NCI-H345 treated with DMSO at 0.1 percent for 48 hours (cell line): ENCODE measurements around the gene DAPK2.

Experiments
- DNase-seq: peaks from one replicate; lab custom pipeline; 2025; ENCODE audit not compliant: unreplicated experiment; lab: John Stamatoyannopoulos, UW

The DAPK2 gene

GRCh38 chr15:64024172-64025050, 21.9 kb downstream of the DAPK2 start:
- DNase-seq = no peak

GRCh38 chr15:64023220-64023619, 23.1 kb downstream of the DAPK2 start:
- DNase-seq = no peak

DNA sequence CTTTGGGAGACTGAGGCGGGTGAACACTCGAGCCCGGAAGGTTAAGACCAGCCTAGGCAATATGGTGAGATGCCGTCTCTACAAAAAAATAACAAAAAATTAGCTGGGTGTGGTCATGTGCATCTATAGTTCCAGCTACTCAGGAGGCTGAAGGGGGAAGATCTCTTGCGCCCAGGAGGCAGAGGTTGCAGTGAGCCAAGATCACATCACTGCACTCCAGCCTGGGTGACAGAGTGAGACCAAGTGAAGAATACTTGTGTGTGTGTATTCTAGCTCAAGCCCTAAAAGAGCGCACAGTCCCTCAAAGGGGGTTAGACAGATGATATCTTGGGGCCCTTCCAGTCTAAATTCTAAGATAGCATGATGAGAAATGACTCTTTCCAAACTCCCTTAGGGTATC, 23.7 kb downstream of the DAPK2 start:
- DNase-seq = no peak

DNA sequence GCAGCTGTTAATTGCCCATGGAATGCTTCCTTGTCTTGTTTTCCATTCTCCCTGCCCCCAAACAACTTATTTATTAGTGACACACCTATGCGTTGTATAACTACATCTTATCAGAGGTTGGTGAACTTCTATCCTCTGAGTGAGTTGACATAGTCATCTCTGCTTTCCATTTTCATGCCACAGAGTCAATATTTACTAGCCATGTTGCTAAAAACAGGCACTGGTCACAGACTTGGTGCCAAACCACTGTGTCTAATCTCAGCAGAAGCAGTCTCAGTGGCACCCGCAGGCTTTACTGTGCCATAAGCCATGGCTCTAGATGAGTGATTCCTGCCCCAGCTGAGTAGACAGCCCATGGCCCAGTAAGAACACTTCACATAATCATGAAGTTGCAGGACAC, 26.5 kb downstream of the DAPK2 start:
- DNase-seq = no peak

DNA sequence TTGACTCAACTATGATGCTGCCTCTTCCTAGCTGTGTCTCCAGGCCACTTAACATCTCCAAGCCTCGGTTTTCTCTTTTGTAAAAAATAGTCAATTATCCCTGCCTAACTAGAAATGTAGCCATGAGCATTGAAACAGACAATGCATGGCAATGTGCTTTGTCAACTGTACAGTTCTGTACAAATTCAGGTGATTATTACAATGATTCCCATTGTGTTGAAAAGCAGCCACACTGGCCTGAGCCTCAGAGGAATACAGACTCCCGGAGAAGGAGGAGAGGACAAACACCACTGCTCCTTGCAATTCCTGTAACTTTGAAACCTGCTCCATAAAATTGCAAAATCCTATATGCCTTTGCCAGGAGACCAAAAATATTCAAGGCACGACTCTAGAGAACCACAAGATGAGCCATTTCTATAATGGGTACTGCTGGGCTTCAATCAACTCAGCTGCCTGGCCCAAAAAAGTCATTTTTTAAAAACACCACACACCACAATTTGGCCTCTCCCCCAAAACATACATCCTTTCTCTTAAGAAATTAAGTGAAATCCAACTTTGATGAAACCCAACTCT, 28.6 kb downstream of the DAPK2 start:
- DNase-seq = no peak

DNA sequence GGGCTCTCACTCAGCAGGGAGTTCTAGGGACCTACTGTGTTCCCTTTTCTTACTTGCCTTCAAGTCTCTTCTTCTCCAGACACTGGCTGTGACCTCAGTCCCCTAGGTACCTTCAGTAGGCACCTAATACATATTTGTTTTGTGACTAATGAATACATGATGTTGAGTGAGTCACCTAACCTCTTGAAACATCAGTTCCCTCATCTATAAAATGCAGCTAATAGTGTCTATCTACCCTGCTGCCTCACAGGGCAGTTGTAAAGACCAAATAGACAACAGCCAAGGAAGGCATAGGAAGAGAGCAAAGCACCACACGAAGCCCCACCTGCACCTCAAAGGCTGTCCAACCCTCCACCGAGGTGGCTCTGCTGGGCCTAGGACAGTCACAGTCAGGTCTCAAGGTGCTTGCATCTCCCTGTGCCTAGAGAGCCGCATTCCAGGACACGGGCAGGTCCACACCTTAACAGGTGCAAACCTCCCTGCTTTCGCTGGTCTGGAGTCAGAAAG, 29.1 kb downstream of the DAPK2 start:
- DNase-seq = no peak

DNA sequence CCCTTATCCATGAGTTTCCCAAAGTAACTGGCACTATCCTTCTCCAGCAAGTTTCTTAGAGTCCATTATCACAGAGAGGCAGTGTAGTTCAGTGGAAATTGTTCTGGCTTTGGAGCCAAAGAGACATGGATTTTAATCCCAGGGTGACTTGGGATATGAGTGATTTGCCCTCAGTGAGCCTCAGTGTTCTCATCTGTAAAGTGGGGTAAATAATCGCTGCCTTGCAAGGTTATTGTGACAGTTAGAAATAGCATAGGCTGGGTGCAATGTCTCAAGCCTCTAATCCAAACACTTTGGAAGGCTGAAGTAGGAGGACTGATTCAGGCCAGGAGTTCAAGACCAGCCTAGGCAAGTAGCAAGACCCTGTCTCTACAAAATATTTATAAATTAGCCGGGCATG, 30.0 kb downstream of the DAPK2 start:
- DNase-seq = no peak

DNA sequence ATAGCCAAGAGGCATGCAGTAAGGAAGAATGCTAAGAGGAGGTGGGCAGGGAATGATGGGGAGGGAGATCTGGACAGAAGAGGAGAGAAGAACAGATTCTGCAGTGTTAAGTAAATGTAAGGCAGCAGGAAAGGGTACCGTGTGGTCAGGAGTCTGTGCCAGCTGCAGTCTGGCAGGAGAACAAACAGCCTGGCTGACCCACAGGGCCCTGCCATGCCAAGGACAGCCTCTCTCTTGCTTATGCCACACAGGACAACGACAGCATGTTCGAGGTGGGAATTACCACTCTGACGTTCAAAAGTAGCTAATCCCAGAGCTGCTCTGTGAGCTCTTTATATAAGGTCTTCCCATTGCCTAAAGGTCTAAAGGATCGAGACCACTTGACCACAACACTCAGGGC, 31.3 kb downstream of the DAPK2 start:
- DNase-seq = no peak

DNA sequence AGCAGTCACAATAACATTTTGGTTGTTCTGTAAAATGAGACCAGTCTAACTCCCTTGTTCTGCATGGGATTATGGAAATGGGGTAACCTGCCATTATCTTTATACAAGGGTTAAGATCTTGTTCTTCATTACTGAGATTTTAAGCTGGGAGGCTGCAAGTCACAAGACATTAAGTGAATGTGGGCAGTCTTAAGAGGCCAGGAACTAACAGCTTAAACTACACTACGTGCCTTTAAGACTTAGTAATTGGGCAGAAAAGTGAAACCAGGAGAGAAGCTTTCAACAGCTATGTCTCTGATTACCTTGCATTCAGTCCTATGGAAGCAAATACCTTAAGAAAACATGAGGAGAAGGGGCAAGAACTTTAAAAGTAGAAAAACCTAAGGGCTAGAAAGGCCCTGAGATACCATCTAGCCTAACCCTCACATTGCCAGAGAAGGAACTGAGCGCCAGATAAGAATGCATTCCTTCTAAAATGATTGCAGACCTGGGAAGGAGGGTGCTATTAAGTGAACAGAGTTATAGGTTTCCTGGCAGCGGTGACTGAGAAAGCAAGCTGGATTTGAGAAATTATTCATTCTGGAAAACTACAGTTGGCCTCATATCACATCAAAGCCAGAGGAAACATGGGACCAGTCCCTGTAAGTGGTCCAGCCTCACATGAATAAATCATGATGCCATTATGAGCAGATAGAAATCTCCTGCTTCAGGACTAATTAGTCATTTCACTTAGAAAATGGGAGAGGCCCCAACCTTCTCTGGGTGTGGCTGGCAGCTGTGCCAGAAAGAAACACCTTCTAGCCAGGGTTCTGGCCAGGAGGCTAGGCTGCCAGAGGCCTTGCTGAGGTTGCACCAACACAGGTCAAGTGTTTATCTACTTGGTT, 32.9 kb downstream of the DAPK2 start:
- no peak for DNase-seq

- no peak for DNase-seq
These were observed 34.5 kb downstream of the DAPK2 start for GRCh38 chr15:64011736-64012135.

DNA sequence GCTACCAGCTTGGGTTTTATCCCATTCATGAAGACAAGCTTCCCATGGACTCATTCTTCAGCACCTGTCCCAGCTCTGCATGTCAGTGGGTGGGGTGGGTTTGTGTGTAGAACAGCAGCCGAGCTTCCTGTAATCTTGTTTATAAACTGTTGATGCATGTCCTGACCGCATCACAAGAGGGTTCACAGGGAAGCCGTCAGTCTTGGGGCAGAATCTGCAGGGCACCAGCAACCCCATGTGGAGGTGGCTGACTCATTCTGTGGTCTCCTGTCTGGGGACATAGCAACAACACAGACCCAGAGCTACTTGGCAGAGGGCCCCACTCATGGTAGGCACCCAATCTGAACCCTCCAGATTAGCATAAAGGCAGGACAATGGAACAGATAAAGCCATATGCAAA, 35.6 kb downstream of the DAPK2 start:
- peak; percentile 3 for DNase-seq

GRCh38 chr15:64009798-64010261, 36.5 kb downstream of the DAPK2 start:
- no peak for DNase-seq

DNA sequence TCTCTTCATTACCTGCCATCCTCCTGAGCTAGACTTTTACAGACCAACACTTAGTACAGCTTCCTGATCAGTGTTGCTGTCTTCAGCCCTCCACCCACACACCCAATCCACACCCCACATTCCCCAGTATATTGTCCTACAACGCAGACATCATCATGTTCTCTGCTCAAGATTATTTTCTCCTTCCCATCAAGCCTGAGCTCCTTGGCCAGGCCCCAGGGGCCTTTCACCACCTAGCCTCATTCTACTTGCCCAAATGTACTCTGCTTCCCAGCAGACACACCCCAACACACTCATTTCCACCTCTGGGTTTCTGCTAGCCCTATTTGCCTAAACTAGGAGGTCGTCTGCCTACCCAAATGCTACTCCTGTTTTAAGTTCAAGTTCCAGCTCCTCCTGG, 37.0 kb downstream of the DAPK2 start:
- DNase-seq = no peak

DNA sequence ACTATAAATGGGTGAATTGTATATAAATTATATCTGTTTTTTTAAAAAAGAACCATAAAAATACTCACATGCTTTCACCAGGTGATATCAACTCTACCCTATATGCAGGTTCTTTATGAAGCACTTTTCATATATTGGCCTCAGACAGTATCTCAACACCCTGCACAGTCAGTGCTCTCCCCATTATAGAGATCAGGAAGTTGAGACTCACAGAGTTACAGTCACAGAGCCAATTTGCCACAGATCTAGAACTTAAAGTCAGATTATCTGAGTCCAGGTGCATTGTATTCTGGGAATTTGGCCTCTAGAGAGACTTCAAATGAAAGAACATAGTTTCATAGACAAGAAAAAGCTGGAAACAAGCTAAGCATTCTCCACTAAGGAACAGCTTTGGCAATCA, 38.1 kb downstream of the DAPK2 start:
- no peak for DNase-seq

DNA sequence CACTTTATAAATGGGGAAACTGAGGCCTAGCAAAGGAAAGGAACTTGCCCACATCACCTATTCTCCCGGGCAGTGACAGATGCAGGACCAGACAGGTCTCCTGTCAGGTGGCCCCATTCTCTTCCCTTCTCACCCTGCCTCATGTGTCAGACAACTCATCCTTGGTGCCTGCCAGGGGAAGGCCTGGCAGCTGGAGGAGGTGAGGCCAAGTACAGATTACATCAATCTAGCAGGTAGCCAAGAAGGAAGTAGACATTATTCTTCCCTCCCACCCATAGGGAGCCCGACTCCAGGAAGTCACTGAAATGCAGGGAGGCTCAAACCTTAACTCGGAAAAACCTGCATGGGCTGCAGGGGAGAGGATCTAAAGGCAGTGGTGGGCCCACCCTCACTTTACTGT, 39.6 kb downstream of the DAPK2 start:
- DNase-seq = no peak

DNA sequence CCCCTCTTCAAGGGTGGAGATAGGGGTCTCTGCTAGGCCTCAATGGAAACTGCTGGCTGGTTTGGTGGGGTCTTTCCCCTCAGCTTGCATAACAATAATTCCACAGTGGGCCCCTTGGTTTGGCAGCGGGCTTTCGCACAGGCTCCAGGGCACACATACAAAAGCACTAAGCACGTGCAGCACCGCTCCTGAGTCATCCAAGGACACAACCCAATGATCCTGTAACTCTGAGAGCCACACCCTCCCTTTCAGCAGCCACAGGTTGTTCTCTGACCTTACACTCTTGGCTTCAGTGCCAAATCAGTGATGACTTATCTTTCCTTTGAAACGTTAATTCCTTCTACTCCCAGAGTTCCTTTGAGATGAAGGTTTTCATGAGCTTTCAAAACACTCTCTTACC, 41.7 kb downstream of the DAPK2 start:
- DNase-seq = no peak

DNA sequence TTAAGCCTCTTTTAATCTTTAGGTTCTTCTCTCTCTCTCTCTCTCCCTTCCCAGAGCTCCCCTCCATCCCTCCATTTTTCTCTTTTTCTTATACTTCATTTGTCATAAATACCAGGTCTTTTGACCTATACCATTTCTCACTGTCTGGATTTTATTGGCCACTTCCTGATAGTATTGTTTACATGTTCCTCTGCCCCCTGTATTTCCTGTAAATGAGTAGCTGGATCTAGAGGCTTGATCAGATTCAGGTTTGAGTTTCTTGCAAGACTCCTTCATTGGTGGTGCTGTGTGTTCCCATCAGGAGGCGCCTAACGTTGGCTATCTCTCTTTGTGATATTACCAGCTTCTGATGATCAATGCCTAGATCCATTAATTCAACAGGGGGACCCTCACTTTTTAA, 42.2 kb downstream of the DAPK2 start:
- no peak for DNase-seq

GRCh38 chr15:64003182-64003581, 43.1 kb downstream of the DAPK2 start:
- DNase-seq = no peak

- no peak for DNase-seq
These were observed 45.1 kb downstream of the DAPK2 start for GRCh38 chr15:64001148-64001547.

DNA sequence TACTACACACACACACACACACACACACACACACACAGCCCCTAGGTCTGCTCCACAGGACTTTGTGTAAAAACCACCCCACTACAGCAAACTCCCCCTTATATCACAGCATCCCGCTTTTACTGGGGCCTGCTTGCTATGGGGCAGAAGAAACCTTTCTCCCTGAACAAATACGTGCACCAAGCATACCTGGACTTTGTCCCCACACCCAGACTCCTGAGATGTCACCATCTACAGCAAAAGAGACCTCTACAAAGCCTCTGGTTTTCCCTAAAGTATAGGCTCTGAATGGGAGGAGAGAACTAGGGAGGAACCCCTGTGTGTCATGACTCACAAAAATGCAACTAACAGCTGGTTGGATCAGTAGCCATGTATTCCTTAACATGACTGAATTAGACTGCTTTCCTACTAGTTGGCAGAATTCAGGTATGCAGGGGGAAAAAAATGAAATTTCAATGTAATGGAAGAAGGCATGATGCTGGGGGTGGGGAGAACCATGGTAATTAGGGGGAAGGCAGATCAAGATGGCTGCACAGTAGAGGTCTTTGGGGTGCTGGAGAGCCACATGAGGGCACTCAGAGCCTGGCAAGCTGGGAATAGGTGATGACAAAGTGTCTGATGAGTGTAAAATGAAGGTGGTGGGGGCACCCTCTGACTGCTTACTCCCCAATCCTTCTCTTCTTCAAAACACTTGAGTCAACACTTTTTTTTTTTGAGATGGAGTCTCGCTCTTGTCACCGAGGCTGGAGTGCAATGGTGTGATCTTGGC, 45.9 kb downstream of the DAPK2 start:
- DNase-seq = no peak

DNA sequence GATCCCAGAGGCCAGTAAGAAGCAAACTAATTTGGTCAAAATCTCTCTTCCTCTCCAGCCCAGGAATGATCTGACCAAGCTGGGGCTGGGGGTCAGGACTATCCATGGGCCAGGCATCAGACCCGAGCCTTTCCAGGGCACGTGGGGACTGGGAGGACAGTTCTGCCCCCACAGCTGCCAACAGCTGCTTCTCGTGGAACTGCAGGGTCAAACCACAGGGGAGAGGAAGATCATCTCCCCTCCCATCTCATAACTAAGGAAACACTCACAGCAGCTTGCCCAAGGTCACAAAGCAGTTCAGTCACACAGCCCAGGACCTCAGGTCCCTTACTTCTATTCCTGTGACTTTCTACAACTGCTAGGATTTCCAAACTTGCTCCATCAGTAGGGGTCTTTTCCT, 47.1 kb downstream of the DAPK2 start:
- no peak for DNase-seq
